GM18909 (cell line): Measurements from ENCODE around the gene STEAP4.

ENCODE experiments used
- ATAC-seq: cut with Tn5 transposase; IDR thresholded peaks from one replicate; pipeline ENCODE4 v1.9.1; 2021; ENCODE audit warnings: mild to moderate bottlenecking; ENCODE audit not compliant: unreplicated experiment, poor library complexity

Gene STEAP4

GRCh38 chr7:88226886-88227516 is 79.7 kb downstream of the STEAP4 start:
- no peak for ATAC-seq

GRCh38 chr7:88226201-88226600 is 80.5 kb downstream of the STEAP4 start:
- no peak for ATAC-seq

GRCh38 chr7:88224601-88225275 is 82.0 kb downstream of the STEAP4 start:
- ATAC-seq = no peak

GRCh38 chr7:88223265-88223664 is 83.4 kb downstream of the STEAP4 start:
- no peak for ATAC-seq
